SU-DHL-6 (cell line): ENCODE results near the gene RBP3.

ENCODE experiments used
- H2AFZ ChIP-seq: fragments of 200-600 bp; sonication (generic); 2 replicates; pipeline ENCODE4 v1.6.1; 2014; ENCODE audit warnings: low read depth, mild to moderate bottlenecking, moderate library complexity, mixed read lengths, antibody characterized with exemption, low read length; ENCODE audit not compliant: severe bottlenecking
- H3F3A ChIP-seq: fragments of 200-600 bp; shearing (Covaris generic); 2 replicates; pipeline ENCODE4 v1.6.0; 2016; ENCODE audit warnings: antibody characterized with exemption, mild to moderate bottlenecking; ENCODE audit not compliant: insufficient read depth
- H3K27ac ChIP-seq: fragments of 200-600 bp; sonication (generic); 2 replicates; pipeline ENCODE4 v1.5.1; 2016; ENCODE audit warnings: low read depth, mild to moderate bottlenecking, low read length, moderate library complexity, mixed read lengths
- H3K27me3 ChIP-seq: fragments of 200-600 bp; sonication (generic), shearing (Covaris generic); 2 replicates; pipeline ENCODE4 v1.6.0; 2014; ENCODE audit warnings: mild to moderate bottlenecking, low read length
- H3K36me3 ChIP-seq: fragments of 200-600 bp; sonication (generic); 2 replicates; pipeline ENCODE4 v1.6.1; 2014; ENCODE audit warnings: mild to moderate bottlenecking, low read length, mixed read lengths
- H3K4me2 ChIP-seq: fragments of 300-600, 200-600 bp; shearing (Covaris generic), sonication (generic); 2 replicates; pipeline ENCODE4 v1.6.0; 2014; ENCODE audit warnings: low read length, low read depth, mild to moderate bottlenecking; ENCODE audit not compliant: poor library complexity, severe bottlenecking
- H3K4me3 ChIP-seq: fragments of 200-600 bp; sonication (generic); 2 replicates; pipeline ENCODE4 v1.5.1; 2014; ENCODE audit warnings: antibody characterized with exemption, low read length, mild to moderate bottlenecking, mixed read lengths; ENCODE audit not compliant: insufficient read depth, poor library complexity, severe bottlenecking
- H3K79me2 ChIP-seq: fragments of 200-600 bp; sonication (generic); 2 replicates; pipeline ENCODE4 v1.6.1; 2014; ENCODE audit warnings: mild to moderate bottlenecking, low read length, moderate library complexity; ENCODE audit not compliant: insufficient read depth
- H3K9ac ChIP-seq: fragments of 200-600 bp; sonication (generic); 2 replicates; pipeline ENCODE4 v1.7.0; 2014; ENCODE audit warnings: mild to moderate bottlenecking, low read length
- H3K9me2 ChIP-seq: fragments of 200-600 bp; sonication (generic); replicated peaks from 2 replicates; pipeline ENCODE4 v1.6.1; 2014; ENCODE audit warnings: low read length; ENCODE audit not compliant: insufficient read depth
- H3K9me3 ChIP-seq: fragments of 200-600 bp; sonication (generic); 2 replicates; pipeline ENCODE4 v1.6.1; 2014; ENCODE audit warnings: low read length, mixed read lengths; ENCODE audit not compliant: insufficient read depth
- H4K20me1 ChIP-seq: fragments of 200-600 bp; sonication (generic); 2 replicates; pipeline ENCODE4 v1.6.1; 2014; ENCODE audit warnings: low read depth, mild to moderate bottlenecking, antibody characterized with exemption, low read length, moderate library complexity, mixed read lengths
- EZH2phosphoT487 ChIP-seq: fragments of 200-600 bp; sonication (generic), shearing (Covaris generic); conservative IDR thresholded peaks from 2 replicates; pipeline ENCODE4 v1.6.1; 2018; ENCODE audit warnings: mild to moderate bottlenecking, antibody characterized with exemption, low read length, moderate library complexity, mixed read lengths
- TF ChIP-seq, protein P1 (sequence below): fragments of 200-600 bp; sonication (generic); IDR thresholded peaks from one replicate; pipeline ENCODE4 v1.5.1; 2017; ENCODE audit warnings: antibody characterized with exemption, mild to moderate bottlenecking, low read length, moderate library complexity; ENCODE audit not compliant: insufficient read depth, poor library complexity, severe bottlenecking

Gene RBP3

DNA sequence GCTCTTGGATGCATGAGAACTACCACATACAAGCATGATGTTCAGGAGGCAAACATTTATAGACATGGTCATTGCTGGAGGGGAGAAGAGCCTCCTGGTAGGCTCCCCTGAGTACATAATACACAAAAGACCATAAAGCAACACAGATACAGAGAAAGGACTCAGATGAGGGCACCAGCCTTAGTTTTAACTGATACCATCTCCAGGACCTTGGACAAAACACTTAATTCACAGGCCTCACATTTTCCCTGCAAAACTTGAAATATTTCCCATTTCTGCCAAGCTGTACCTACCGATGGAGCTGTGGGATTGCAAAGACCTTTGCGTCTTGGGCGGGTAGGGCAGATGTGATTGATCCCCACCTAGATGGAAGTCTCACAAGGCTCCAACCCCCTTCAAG, 52.6 kb downstream of the RBP3 start:
- Histone ChIP-seq H3K4me2 (no peak overlapping the region), H3K9me2 (no peaks in the 10 kb centered on the region), H3K4me3 (no peak overlapping the region), H3K27me3 (no peaks in the 10 kb centered on the region), H3K36me3 (no peaks in the 10 kb centered on the region), H3K9ac (no peak overlapping the region), H2AFZ (no peak overlapping the region), H4K20me1 (no peaks in the 10 kb centered on the region), H3K79me2 (no peaks in the 10 kb centered on the region), H3K27ac (no peak overlapping the region), H3K9me3 (no peaks in the 10 kb centered on the region), H3F3A (no peaks in the 10 kb centered on the region)
- no peak for TF ChIP-seq EZH2phosphoT487
- TF ChIP-seq, protein P1, sequence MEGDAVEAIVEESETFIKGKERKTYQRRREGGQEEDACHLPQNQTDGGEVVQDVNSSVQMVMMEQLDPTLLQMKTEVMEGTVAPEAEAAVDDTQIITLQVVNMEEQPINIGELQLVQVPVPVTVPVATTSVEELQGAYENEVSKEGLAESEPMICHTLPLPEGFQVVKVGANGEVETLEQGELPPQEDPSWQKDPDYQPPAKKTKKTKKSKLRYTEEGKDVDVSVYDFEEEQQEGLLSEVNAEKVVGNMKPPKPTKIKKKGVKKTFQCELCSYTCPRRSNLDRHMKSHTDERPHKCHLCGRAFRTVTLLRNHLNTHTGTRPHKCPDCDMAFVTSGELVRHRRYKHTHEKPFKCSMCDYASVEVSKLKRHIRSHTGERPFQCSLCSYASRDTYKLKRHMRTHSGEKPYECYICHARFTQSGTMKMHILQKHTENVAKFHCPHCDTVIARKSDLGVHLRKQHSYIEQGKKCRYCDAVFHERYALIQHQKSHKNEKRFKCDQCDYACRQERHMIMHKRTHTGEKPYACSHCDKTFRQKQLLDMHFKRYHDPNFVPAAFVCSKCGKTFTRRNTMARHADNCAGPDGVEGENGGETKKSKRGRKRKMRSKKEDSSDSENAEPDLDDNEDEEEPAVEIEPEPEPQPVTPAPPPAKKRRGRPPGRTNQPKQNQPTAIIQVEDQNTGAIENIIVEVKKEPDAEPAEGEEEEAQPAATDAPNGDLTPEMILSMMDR = no peak

DNA sequence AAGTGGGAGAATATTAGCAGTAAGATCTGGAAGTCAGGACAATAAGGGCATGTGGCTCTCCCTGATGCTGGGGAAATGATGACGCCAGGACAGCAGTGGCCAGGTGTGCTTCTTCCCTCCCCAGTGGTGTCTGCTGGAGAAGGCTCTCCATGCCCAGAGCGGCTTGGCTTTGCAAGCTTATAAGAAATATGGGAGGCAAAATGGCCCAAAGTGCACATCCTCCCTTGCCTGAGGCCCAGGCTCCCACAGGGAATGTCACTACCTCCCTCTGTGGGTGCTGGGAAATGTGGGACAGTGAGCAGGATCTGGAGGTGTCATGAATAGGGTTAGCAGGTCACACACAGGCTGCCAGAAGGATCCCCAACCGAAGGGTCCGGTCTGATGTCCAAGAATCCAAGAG, 53.0 kb downstream of the RBP3 start:
- Histone ChIP-seq H3K36me3 (no peaks in the 10 kb centered on the region), H3K4me2 (no peak overlapping the region), H3K27me3 (no peaks in the 10 kb centered on the region), H3K79me2 (no peaks in the 10 kb centered on the region), H4K20me1 (no peaks in the 10 kb centered on the region), H2AFZ (no peak overlapping the region), H3K27ac (no peak overlapping the region), H3K4me3 (no peak overlapping the region), H3K9me3 (no peaks in the 10 kb centered on the region), H3F3A (no peaks in the 10 kb centered on the region), H3K9ac (no peak overlapping the region), H3K9me2 (no peaks in the 10 kb centered on the region)
- TF ChIP-seq EZH2phosphoT487 = no peak
- TF ChIP-seq, protein P1 = no peak

DNA sequence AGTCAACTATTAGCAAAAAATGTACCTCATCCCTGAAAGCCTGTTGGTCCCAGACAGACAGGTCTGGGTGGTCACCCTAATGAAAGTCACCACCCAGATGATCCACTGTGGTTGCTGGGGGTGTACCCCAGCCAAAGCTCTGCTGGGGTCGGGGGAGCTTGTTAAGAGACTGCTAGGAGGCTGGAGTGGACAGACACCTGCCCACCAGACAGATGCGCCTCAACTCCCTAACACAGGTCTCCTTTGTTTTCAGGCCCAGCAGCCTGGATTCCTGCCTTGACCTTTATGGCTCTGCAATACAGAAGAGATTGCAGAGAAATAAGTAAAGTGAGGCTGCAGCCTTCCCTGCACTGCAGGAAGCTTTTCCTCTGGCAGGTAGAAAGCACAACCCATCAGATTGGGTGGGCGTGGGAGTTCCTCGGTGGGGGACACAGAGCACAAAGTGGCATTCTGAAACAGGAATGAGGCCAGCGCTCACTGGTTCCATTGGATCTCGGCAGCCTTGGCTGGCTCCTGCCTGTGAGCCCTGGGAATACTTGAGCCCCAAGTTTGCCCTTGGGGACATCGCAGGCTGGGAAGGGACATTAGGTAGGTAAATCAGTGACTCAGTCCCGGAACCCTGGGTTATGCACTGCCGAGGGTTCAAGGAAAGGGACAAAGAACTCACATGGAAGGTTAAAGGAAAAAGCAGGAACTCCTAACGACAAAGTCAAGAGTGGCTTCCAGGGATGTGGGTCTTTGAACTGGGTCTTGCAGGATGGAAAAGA, 53.9 kb downstream of the RBP3 start:
- no peaks in the 10 kb centered on the region for H3K27me3 ChIP-seq
- H3F3A ChIP-seq = no peaks in the 10 kb centered on the region
- H3K4me3 ChIP-seq = no peak overlapping the region
- no peak overlapping the region for H3K27ac ChIP-seq
- no peaks in the 10 kb centered on the region for H3K9me2 ChIP-seq
- H2AFZ ChIP-seq = no peak overlapping the region
- H3K9ac ChIP-seq = no peak overlapping the region
- H4K20me1 ChIP-seq = no peaks in the 10 kb centered on the region
- no peaks in the 10 kb centered on the region for H3K79me2 ChIP-seq
- H3K9me3 ChIP-seq = no peaks in the 10 kb centered on the region
- no peaks in the 10 kb centered on the region for H3K36me3 ChIP-seq
- H3K4me2 ChIP-seq = no peak overlapping the region
- TF ChIP-seq EZH2phosphoT487 = no peak
- TF ChIP-seq, protein P1 = no peak
